Stimulated activated CD4-positive, alpha-beta T cell treated with anti-CD3 and anti-CD28 coated beads, TNF-alpha, amount 100 ng/mL, for 48 hours (primary cell): Measurements from ENCODE around the gene LIPF.
A peak's percentile ranks its signal among the peaks of the same experiment; 100 is the strongest.
"Not testable (repeated sequence)": the region's sequence is repeated elsewhere in the genome, so short reads cannot be mapped to it uniquely, and the experiment has no call there.

Experiments
- DNase-seq, 3 donors: peaks; one replicate each; pipeline ENCODE4 v3.0.0-alpha.2; 2020; ENCODE audit warnings: low read depth in 3 of 3

LIPF gene, protein sequence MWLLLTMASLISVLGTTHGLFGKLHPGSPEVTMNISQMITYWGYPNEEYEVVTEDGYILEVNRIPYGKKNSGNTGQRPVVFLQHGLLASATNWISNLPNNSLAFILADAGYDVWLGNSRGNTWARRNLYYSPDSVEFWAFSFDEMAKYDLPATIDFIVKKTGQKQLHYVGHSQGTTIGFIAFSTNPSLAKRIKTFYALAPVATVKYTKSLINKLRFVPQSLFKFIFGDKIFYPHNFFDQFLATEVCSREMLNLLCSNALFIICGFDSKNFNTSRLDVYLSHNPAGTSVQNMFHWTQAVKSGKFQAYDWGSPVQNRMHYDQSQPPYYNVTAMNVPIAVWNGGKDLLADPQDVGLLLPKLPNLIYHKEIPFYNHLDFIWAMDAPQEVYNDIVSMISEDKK

DNA sequence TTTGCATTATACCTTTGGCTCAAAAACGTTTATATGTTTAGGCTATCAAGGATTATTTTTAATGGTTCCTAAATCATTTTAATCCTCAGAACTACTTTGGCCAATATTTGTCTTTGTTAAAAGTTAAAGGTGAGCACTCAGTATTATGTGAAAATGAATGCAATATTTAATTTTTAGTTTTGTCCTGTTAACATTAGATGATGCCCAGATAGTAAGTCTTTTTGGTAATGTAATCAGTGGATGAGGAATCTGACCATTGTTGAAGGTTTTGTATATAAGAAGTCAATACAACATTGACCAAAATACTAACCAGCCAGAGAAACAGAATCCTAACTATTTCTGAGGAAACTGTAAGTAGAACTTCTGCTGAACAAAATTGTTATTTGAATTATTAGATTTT, at the start of gene LIPF:
Gene LIPF (plus strand): TSS at position 301 of the 400 bp plus-strand sequence. CDS start 2,856 bp downstream, outside the sequence.
- DNase-seq = no peak

DNA sequence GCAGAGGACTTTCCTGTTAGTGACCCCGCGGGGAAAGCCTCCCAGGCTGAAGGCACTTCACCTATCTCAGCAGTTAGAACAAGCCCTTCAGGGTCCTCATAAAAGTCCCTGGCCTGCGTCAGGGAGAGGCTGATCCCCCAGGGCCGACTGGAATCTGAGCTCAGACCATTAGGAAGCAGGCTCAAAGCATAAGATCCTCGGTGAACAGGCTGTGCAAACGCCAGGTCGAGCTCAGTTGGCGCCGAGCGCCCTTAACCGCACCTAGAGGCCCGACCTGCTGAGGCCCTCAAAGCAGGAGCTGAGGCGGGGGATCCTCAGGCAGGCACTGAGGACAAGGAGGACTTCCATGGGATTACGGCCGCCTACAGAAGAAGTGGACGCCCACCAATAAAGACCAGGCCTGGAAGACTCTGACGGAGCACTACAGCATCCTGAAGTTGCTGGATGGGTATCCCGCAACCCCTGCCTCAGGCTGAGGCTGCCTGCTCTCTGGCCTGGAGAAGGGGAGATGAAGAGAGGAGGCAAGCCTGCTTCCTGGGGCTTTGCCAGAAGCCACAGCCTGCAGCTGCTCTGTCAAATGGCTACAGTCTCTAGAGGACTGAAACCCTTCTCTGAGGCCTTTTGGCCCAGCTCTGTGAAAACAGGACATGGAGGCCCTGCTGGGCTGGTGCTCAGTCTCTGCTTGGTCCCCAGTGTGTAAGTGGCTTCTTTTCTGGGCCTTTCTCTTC, 47.8 kb upstream of the LIPF start:
- no peak for DNase-seq

DNA sequence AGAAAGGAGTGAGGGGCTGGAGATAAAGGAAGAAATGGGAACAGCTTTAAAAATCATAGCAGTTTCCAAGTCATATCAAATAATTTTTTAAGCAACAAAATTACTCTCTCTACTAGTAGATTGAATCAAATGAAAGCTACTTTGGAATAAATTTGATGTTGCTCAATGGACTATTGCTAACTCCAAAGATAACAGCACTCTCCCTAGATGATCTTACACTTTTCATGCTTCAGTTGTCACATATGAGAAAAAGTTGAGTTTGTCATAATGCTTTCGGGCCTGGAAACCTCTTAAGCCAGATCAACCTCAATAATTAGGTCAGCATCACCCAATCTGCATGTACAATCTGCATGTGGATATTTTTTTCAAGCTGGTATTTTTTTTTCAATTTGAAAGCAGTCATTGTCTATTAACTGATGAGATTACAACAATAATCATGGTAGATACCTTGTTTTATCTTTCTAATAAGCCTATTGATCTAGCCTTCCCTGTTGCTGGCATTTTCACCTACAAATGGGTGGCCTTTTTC, 46.4 kb upstream of the LIPF start:
- no peak for DNase-seq

DNA sequence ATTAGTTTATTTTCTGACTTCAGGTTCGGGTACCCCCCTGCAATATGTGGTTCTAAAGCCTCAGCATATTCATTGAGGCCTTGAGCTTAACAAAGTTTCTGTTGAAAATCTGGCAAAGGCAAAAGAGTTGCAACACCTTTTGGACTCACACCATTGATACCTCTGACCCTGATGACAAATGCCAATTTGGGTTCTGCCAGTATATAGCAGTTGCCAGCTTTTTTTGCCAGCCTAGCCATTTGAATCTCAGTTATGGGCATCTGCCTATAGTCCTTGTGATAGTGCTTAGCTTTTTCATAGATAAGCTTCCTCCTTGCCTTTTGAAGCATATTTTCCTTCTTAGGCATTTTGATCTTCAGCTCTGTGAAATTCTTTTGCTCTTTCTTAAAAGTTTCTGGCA, 45.7 kb upstream of the LIPF start:
- DNase-seq = no peak

DNA sequence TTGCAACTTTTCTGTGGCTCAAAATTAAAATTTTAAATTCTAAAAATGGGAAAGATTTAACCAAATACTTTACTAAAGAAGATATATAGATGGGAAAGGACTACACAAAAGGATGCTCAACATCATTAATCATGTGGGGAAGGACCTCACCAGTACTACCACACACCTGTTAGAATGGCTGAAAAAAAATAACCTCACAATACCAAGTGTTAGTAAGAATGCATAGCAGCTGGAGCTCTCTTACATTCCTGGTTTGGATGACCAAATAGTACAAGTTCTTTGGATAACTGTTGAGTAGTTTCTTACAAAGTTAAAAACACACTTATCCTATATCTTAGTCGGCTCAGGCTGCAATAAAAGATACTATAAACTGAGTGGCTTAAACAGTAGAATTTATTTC, 43.8 kb upstream of the LIPF start:
- DNase-seq = no peak

DNA sequence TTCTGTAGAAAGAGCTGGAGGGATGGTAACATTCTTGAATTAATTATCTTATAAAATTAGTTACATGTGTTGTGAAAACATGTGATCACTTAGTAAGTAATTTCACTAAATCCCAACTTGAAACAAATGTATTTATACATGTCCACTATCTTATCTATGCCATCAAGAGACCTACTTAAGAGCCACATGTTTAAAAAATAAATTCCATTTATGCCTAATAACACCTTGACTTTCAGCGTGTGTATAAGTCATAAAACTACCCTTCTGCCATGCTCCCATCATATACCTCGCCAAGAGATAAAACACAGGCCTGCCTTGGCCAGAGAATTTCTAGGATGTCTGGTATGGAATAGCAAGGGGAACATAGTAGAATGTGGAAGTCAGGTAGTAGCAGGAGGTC, 40.4 kb upstream of the LIPF start:
- no peak for DNase-seq

DNA sequence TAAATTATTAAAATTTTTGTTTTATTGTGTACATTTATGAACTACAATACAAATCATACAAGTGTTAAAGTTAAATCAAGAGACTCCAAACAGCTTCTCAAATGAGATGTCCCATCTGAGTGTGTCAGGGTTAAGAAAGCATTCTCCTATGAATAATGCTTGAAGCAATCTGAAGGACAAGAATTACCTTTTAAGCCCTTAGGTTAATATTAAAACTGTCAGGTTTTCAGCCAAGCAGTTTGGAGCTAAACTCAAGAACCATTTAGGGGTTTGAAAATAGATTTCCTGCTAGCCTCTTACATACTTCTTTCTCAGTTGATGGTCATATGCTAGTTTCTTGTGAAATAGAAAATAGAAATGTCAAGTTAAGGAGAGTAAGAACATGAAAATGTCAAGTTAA, 39.4 kb upstream of the LIPF start:
- DNase-seq = no peak

DNA sequence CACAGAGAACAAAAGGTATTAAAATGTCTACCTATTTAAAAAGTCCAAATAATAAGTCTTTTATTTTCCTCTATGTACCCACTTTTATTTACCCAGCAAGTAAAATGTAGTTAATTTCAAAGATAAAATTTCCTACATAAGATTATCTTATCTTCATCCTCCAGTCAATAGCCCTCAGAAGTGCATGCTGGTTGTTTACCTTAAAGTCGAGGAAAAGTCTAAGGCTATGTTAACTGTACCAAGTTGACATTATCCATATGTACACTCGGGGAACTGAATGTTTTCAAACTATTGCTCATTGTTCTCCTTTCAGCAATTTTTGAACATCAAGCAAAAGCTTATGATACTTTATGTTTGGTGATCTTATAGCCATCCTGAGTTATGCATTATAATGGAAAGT, 24.1 kb upstream of the LIPF start:
- DNase-seq = no peak

DNA sequence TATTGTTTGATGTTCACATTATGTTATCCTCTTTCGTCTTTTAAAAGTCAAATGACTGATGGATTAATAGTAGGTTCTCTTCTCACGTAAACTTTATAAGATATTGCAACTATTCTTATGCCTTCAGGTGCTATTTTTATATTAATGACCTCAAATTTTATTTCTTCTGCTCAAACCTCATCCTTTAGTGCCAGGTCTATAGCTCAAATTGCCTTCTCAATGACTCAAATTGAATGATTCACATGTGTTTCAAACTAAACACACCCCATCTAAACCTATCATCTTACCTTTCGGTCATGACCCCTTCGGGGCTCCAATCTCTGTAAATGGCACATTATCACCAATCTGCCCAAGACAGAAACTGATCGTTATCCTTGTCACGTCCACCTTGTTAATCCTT, 22.0 kb upstream of the LIPF start:
- DNase-seq = no peak

DNA sequence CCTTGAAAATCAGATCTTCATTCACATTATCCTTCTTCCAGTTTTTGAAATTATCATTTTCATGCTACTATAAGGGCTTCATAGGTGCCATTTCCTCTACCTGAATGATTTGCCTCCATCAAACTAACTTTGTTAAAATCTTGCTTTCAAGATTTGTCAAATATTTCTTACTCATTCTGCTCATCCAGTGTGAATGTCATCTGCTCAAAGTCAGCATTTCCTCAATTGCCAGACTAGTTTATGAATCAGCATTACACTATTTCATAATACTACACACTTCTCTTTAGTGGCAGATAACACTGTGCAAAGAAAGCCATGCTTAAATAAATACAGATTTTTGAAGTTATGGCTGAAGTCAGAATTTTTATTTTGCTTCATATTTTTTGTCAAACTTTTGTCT, 21.3 kb upstream of the LIPF start:
- no peak for DNase-seq

DNA sequence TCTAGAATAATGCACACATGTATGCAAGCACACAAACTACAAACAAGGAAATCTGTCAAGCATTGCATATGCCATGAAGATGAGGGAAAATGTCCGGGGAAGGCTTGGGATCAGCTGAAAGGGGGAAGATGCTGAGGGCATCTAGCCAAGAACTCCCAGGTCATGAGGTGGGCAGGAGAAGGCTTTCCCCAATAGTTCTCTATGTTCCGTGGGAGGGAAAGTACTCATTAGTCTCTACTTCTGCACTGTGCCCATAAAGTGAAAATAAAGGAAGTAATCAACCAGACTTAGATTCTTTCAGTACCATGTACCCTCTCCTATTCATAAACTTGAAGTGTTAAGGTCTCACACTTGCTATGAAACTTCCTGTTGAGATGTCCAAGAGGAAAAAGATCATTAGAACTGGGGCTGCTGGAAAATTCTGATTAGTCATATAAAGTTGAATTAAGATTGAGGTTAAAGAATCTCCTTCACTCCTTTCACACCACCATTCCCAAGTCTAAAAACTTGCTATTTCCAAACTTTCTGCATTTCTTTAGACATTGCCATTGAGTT, 17.1 kb upstream of the LIPF start:
- no peak for DNase-seq

DNA sequence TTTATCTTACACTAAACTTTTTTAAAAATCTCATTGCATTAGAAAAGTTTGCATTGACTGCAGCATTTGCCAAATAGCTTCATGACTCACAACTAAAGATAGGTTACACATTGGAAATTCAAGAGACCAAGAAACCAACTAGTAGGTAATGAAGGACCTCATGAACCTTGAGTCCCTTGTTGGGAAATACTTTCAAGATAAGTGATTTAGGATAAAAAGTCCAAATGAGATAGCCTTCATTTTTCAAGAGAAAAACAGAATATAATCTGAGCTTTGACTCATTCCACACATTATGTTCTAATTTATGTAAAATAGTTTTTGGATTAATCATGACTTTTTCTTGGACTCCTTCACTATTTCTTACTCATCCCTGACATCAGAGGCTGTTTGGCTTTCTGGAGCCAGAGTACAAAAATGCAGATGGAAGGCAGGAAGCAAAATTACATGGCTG, 13.1 kb upstream of the LIPF start:
- DNase-seq = no peak

DNA sequence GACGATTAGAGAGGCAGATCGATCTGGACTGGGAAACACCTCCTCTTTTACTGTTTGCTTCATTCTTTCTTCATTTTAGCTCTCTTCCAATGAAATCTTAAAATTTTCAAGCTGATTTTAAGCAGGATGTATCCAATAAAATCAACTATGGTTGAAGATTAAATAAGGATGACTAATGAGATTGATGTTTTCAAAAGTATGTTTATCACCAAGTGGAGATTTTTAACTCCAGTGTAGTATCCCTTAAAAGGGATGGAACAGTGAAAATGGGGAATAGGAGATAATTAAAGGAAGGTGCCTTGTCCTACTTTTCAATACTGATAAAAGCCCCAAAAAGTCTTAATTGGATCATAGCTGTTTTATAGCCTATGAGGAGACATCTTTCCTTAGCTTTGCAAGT, 11.6 kb upstream of the LIPF start:
- no peak for DNase-seq

DNA sequence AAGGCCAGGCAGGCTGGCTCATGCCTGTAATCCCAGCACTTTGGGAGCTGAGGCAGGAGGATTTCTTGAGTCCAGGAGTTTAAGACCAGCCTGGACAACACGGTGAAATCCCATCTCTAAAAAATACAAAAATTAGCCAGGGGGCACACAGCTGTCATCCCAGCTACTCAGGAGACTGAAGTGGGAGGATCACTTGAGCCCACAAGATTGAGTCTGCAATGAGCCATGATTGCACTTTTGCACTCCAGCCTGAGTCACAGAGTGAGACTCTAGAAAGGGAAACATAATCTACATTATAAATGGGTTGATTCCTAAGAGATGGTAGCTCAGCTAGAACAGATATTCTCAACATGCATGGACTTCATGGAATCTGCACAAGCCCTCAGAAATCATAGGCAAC, 6.3 kb upstream of the LIPF start:
- DNase-seq = no peak

DNA sequence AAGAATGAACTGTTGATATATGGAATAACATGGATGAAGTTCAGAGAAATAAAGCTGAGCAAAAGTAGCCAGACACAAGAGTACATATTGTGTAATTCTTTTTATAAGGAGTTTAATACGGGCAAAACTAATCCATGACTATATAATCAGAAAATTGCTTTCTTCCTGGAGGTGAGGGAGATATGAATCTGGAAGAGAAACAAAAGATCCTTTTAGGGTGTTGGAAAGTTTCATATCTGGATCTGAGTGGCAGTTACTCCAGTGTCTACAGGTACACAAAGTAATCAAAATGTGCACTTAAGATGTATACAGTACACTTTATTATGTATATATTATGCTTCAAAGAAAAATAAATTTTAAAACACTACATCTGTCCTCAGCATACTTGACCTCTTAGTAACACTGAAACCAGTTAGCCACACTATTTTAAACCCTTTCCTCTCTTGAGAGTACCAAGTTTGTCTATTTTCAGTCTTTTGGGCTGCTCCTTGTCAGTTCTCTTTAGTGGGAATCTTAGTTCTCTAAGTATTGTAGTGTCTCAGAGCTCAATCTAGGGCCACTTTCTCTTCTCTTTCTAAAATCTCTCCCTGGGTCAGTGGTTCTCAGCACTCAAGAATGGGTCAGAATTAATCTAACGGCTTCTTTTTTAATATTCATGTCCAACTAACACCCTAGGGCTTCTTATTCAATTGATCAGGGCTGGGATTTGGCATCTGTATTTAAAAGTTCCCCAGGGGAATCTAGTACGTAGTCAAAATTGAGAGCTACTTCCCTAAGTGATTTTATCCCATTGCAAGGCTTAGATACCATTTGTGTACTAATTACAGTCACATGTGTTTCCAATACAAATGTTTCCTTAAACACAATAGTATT, 4.3 kb upstream of the LIPF start:
- no peak for DNase-seq

DNA sequence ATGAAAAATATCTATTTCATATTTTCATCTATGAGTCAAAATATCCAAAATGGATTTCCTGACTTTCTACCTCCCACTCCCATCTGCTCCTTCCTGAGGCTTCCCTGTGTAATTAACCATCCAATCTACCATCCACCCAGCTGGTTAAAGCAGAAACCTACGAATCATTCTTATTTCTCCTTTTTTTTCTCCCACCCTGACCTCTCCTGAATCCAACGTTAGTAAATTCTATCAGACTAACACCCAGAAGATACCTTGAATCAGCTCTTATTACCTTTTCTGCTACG, 3.7 kb upstream of the LIPF start:
- DNase-seq = no peak

DNA sequence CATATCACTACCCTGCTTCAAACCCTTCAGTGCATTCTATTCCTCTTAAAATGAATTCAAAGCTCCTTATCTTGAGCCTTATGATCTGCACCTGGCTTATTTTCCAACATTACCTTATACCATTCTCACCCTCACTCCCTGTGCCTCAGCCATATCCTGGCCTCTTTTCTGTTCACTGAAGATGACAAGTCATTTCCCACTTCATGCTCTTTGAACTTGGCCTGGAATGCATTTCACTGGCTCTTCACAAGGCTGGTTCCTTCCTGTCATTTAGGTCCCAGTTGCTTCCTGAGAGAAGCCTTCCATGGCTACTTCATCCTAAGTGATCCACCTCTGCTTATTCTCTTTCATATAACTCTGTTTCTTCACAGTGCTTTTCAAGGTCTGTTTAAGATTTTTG, 3.2 kb upstream of the LIPF start:
- DNase-seq = no peak

DNA sequence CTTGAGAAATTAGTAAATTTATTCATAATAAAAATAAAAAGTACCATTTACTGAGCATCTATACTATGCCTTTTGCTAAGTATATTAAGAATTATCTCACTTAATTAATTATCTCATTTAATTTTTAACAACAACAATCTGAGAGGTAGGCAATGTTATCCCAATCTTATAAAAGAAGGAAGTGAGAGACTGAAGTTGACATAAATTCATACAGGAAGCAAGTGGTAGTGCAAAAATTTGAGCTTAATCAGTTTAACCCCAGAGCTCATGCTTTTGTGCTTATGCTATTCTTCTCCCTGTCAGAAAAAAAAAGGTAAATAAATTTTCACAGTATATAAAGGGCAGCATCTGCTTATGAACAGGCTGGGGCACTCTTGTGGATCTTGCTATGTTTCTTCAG, 2.7 kb upstream of the LIPF start:
- no peak for DNase-seq

DNA sequence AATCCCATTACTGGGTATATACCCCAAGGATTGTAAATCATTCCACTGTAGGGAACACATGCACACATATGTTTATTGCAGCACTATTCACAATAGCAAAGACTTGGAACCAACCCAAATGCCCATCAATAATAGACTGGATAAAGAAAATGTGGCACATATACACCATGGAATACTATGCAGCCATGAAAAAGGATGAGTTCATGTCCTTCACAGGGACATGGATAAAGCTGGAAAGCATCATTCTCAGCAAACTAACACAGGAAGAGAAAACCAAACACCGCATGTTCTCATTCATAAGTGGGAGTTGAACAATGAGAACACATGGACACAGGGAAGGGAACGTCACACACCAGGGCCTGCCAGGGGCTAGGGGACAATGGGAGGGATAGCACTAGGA, 1.1 kb upstream of the LIPF start:
- DNase-seq = not testable (repeated sequence)

DNA sequence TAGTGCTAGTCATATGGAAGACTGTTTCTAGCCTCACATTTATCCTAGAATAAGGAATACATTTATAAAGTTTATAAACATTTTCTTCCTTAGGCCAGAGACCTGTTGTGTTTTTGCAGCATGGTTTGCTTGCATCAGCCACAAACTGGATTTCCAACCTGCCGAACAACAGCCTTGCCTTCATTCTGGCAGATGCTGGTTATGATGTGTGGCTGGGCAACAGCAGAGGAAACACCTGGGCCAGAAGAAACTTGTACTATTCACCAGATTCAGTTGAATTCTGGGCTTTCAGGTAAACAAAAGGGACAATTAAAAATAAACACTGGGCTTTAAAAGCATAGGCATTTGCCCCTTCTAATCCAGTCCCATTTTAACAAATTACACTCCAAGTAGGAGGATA, 4.2 kb downstream of the LIPF start:
- no peak for DNase-seq

DNA sequence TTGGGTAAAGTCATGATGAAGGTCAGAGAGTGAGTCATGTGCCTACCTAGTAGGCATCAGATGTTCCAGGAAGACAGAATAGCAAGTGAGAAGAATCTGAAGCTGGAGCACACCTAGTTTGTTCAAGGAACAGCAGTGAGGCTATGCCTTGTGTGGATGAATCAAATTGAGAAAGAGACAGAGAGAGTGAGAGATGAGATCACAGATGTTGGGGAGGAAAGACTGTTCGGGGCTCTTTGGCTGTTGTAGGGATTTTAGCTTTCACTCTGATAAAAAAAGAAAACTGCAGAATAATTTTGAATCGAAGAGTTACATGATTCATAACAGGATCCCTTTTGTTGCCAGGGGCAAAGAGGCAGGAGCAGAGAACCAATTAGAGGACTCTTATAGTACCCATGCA, 6.3 kb downstream of the LIPF start:
- peak in 2 of 3 donors; percentile 1 to 19 for DNase-seq

DNA sequence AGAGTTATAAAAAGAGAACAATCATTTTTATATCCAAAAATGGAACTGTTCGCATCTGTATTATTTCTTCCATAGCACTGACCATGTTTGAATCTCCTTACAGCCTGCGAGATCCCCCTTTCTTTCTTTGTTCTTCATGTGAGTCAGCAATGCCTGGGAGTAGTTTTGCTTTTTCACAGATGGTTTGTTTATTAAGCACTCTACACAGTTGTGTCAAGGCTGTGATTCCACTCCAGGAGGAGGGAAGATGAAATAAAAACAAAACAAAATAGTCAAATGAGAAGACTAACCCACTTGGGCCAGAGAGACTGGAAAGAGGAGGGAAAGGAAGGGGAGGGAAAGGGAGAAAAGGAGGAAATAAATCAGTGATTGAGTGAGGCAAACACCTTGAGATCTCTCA, 7.8 kb downstream of the LIPF start:
- DNase-seq = no peak
